ENCODE results near the gene MRPS18A. TPM values are rescaled to one million over a fixed set of nuclear protein-coding genes. Genes with fewer than 3 reads are reported as not detected.

Gene MRPS18A
- total and polyA plus RNA-seq, 5 experiments from 2014 or later: 28.9 to 63.1 (median 53.1) TPM

DNA sequence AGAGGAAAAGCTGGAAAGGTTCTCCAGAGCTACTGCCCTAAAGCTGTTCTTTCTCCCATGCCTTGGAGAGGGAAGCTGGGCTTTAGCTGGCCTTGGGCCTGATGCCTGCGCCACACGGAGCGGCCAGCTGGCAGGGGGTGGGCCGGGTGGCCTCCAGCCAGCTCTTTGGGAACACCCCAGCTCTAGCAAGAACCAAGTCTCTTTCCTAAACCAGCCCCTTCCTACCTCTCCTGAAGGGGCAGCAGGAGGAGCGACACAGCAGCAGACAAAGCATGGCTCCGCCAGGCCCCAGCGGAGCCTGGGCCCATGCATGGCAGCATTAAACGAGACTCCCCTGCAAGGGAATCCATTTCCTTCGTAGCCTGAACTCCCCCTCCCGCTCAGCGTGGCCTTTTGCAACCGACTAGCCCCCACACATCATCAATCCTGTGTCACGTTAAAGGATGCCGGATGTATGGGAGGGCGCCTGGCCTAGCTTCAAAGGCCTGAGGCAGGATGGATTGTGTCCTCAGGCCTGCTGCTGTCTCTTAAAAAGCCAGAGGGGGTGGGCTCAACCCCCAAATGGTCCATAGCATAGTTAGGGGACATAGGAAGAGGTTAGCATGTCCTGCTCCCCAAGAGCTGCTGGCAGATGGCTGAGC lies 14.0 kb downstream of the MRPS18A start:
- POLR2A ChIA-PET: interaction anchor here (0.7 to 1.6 kb wide), 2 partner anchors 14 to 1831 kb away, joined by 4 to 5 read pairs; partner anchors contain the start of gene MRPS18A
- H3K9me3 Mint-ChIP-seq: no peaks in the 10 kb centered on the region
- peaks cover 0 to 4% (median 0%) of the 10 kb centered on the region in 4 donors for H3K4me1 Mint-ChIP-seq
- ATAC-seq: no peak
- no peak for DNase-seq
- no peak overlapping the region for H3K27ac Mint-ChIP-seq
- no peaks in the 10 kb centered on the region for H3K27me3 Mint-ChIP-seq
- peaks cover 0 to 67% (median 10%) of the 10 kb centered on the region in 3 donors for H3K36me3 Mint-ChIP-seq
- H3K4me3 Mint-ChIP-seq: no peak overlapping the region

DNA sequence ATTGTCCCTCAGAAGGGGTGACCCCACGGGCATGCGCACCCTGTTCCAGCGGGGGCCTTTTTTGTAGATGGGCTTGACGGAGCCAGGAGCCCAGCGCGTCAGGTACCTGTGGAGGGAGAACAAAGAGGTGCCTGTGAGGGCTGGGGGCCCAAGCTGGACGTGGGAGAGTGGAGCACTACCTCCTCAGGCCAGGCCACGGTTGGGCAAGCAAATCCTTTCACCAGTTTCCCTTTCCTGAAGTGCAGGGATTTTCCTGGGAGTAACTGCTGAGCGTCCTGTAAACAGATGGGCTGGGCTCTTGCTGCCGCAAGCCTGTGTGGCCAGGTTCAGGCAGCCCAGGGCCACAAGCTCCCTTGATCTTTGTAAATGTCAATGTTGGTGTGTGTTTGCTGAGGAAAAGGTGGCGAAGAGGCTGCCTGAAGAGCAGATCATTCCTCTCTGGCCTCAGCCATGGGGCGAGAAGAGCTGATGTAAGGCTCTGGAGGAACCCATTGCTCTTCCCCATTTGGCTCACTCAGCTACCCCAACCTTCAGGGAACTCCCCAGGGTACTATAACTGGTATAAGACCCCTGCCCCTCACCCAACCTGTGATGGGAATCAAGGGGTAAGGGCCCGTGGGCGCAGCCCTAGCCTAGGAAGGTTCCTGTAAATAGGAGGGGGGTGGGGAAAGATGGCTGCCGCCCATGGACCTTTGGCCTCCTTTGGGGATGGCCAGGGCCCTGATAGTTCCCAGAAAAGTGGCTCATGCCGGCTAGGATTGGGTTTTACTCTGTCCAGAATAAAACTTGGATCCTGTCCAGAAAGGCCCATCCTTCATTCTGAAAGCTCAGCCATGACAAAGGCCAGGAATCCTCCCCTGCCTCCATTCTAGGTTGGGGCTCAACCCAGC lies 15.5 kb downstream of the MRPS18A start:
- DNase-seq (no peak), ATAC-seq (no peak)
- peaks cover 3 to 18% (median 13%) of the 10 kb centered on the region in 4 donors for H3K4me1 Mint-ChIP-seq
- peak overlapping the region in 2 of 10 donors; percentile 56 to 76 for H3K27ac Mint-ChIP-seq
- no peaks in the 10 kb centered on the region for H3K9me3 Mint-ChIP-seq
- H3K4me3 Mint-ChIP-seq: no peak overlapping the region
- POLR2A ChIA-PET: interaction anchor here (1.2 to 1.6 kb wide), 2 partner anchors 16 to 64 kb away, joined by 3 to 4 read pairs; partner anchors contain the start of gene MRPS18A
- no peaks in the 10 kb centered on the region for H3K27me3 Mint-ChIP-seq
- H3K36me3 Mint-ChIP-seq: peaks cover 0 to 56% (median 8%) of the 10 kb centered on the region in 3 donors

- H3K9me3 Mint-ChIP-seq: no peaks in the 10 kb centered on the region
- ATAC-seq (no peak), DNase-seq (no peak)
- peaks cover 3 to 22% (median 15%) of the 10 kb centered on the region in 4 donors for H3K4me1 Mint-ChIP-seq
- peaks cover 0 to 50% (median 8%) of the 10 kb centered on the region in 3 donors for H3K36me3 Mint-ChIP-seq
- peak overlapping the region in 2 of 10 donors; percentile 13 to 76 for H3K27ac Mint-ChIP-seq
- no peaks in the 10 kb centered on the region for H3K27me3 Mint-ChIP-seq
- POLR2A ChIA-PET: interaction anchor here (1.1 to 1.2 kb wide), 2 partner anchors 10 to 63 kb away, joined by 3 read pairs; no protein-coding TSS in a partner anchor
- no peak overlapping the region for H3K4me3 Mint-ChIP-seq
These were observed 16.4 kb downstream of the MRPS18A start for GRCh38 chr6:43671011-43671800.

GRCh38 chr6:43670623-43670986 lies 17.0 kb downstream of the MRPS18A start:
- Mint-ChIP-seq H3K4me1 (peaks cover 3 to 22% (median 15%) of the 10 kb centered on the region in 4 donors), H3K27me3 (no peaks in the 10 kb centered on the region), H3K27ac (peak overlapping the region in 4 of 10 donors; percentile 13 to 61 (median 34)), H3K4me3 (no peak overlapping the region), H3K9me3 (no peaks in the 10 kb centered on the region), H3K36me3 (peaks cover 0 to 44% (median 8%) of the 10 kb centered on the region in 3 donors)
- DNase-seq (no peak), ATAC-seq (no peak)
- POLR2A ChIA-PET: interaction anchor here (1.1 to 1.2 kb wide), 2 partner anchors 11 to 63 kb away, joined by 3 read pairs; no protein-coding TSS in a partner anchor

GRCh38 chr6:43669922-43670622 lies 17.5 kb downstream of the MRPS18A start:
- Mint-ChIP-seq H3K9me3 (no peaks in the 10 kb centered on the region), H3K27ac (peak overlapping the region in 5 of 10 donors; percentile 19 to 61 (median 40)), H3K36me3 (peaks cover 0 to 39% (median 8%) of the 10 kb centered on the region in 3 donors), H3K27me3 (no peaks in the 10 kb centered on the region), H3K4me3 (no peak overlapping the region), H3K4me1 (peaks cover 3 to 22% (median 15%) of the 10 kb centered on the region in 4 donors)
- DNase-seq: no peak
- POLR2A ChIA-PET: interaction anchor here (1.1 kb wide), 1 partner anchor 12 kb away, joined by 3 read pairs; no protein-coding TSS in a partner anchor
- no peak for ATAC-seq

- DNase-seq: no peak
These were observed 18.3 kb downstream of the MRPS18A start for GRCh38 chr6:43669050-43669921.

GRCh38 chr6:43668151-43669028 lies 19.2 kb downstream of the MRPS18A start:
- peaks cover 0 to 26% (median 3%) of the 10 kb centered on the region in 3 donors for H3K36me3 Mint-ChIP-seq
- peak; percentile 71 to 75 for ATAC-seq
- DNase-seq: peak in 8 of 10 donors; percentile 18 to 49 (median 27)
- H3K9me3 Mint-ChIP-seq: no peaks in the 10 kb centered on the region
- no peaks in the 10 kb centered on the region for H3K27me3 Mint-ChIP-seq
- POLR2A ChIA-PET: interaction anchor here (1.3 kb wide), 1 partner anchor 39 kb away, joined by 3 read pairs; no protein-coding TSS in a partner anchor
- H3K4me1 Mint-ChIP-seq: peaks cover 3 to 22% (median 15%) of the 10 kb centered on the region in 4 donors
- peak overlapping the region in 8 of 10 donors; percentile 16 to 77 (median 44) for H3K4me3 Mint-ChIP-seq
- H3K27ac Mint-ChIP-seq: peak overlapping the region in 9 of 10 donors; percentile 34 to 81 (median 65)

More at GRCh38 chr6:43669050-43669921, 18.3 kb downstream of the MRPS18A start:
- peak overlapping the region in 9 of 10 donors; percentile 22 to 81 (median 47) for H3K27ac Mint-ChIP-seq
- peaks cover 0 to 31% (median 3%) of the 10 kb centered on the region in 3 donors for H3K36me3 Mint-ChIP-seq
- H3K27me3 Mint-ChIP-seq: no peaks in the 10 kb centered on the region
- no peak overlapping the region for H3K4me3 Mint-ChIP-seq
- peaks cover 3 to 22% (median 15%) of the 10 kb centered on the region in 4 donors for H3K4me1 Mint-ChIP-seq
- ATAC-seq: no peak
- no peaks in the 10 kb centered on the region for H3K9me3 Mint-ChIP-seq
- POLR2A ChIA-PET: interaction anchor here (0.6 kb wide), 1 partner anchor 55 kb away, joined by 3 read pairs; no protein-coding TSS in a partner anchor

DNA sequence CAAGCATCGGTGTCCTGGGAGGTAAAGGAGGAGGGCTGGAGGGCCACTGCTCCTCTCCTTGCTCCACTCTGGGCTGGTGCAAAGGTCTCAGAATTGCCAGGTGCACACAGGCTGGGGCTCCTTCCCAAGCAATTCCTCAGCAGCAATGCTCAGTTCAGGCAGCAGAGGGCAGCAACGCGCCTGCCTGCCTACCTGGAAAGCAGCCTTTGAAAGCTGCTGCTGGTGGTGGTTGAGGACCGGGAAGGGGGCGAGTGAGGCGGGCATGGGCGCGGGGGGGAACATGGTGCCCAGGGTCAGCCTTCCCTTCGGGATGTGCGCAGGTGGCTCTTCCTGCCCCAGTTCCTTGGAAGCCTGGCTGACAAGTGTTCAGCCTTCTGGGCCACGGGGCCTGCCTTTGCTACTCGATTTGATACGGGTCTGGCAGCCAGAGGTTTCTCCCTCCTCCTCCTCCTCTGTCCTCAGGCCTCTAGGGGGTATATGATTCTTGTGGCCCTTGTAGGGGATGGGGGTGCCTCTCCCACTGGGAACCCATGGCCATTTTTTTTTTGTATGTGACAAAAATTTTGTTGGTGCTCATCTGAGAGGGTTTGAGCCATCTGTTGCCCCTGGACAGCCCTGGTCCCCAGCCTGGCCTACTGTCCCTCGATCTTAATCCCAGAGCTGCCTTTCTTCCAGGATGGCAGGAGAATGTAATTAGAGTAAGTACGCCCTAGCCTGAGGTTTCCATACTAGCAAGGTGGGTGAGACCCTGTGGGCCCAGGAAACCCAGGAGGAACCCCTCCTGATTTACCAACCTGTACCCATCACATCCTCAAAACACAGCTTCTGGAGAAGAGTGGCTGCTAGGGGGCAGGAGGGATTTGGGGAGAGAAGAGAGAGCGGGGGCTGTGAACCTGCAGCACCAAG lies 20.1 kb downstream of the MRPS18A start:
- Mint-ChIP-seq H3K27ac (peak overlapping the region in 8 of 10 donors; percentile 41 to 81 (median 72)), H3K9me3 (no peaks in the 10 kb centered on the region), H3K27me3 (no peaks in the 10 kb centered on the region), H3K4me1 (peaks cover 3 to 22% (median 15%) of the 10 kb centered on the region in 4 donors), H3K4me3 (peak overlapping the region; percentile 48 to 77 (median 64)), H3K36me3 (peaks cover 0 to 18% (median 3%) of the 10 kb centered on the region in 3 donors)
- ATAC-seq (peak; percentile 76 to 83), DNase-seq (peak; percentile 68 to 85 (median 78))
- POLR2A ChIA-PET: interaction anchor here (0.8 to 1.3 kb wide), 3 partner anchors 22 to 100 kb away, joined by 3 to 6 read pairs (median 4); partner anchors contain the start of gene RSPH9
